ENCODE results near the gene CHRM5.
A peak's percentile ranks its signal among the peaks of the same experiment; 100 is the strongest.

- peak; percentile 34 for TF ChIP-seq CTCF (conservative IDR thresholded peaks at IDR 0.05; ENCODE audit: low read length)
- TF ChIP-seq EZH2phosphoT487 (IDR thresholded peaks at IDR 0.05; ENCODE audit: borderline replicate concordance) = no peak
These were observed 6.8 kb downstream of the CHRM5 start for GRCh38 chr15:33975022-33975565.
